Hematopoietic multipotent progenitor cell (in vitro differentiated cells): ENCODE data around the gene GAMT. TPM values are rescaled to one million over a fixed set of nuclear protein-coding genes. Genes with fewer than 3 reads are reported as not detected.

Experiments used
- DNase-seq, 3 donors: peaks; one replicate each; pipeline ENCODE4 v3.0.0-alpha.2; 2011 to 2015; ENCODE audit warnings: low read depth in 2 of 3, low spot score in 2 of 3
- total RNA-seq: library from RNA; depleted of rRNA; stranded (reverse); fragments of >200 nt; gene quantifications from one replicate; pipeline ENCODE4 v1.2.3, GENCODE V29; 2012

GAMT gene
- total RNA-seq, 1 donor: 32.0 TPM

GRCh38 chr19:1434040-1434366, 32.7 kb upstream of the GAMT start:
- DNase-seq: no peak

- DNase-seq: no peak
Observed at GRCh38 chr19:1433119-1434039, 32.0 kb upstream of the GAMT start.

GRCh38 chr19:1432507-1432887, 31.2 kb upstream of the GAMT start:
- DNase-seq: no peak

GRCh38 chr19:1431759-1432506, 30.6 kb upstream of the GAMT start:
- DNase-seq: no peak

GRCh38 chr19:1430246-1430645, 28.9 kb upstream of the GAMT start:
- no peak for DNase-seq

- DNase-seq: no peak
Observed at GRCh38 chr19:1429750-1430149, 28.4 kb upstream of the GAMT start.

- no peak for DNase-seq
Observed at GRCh38 chr19:1428738-1429391, 27.5 kb upstream of the GAMT start.

GRCh38 chr19:1427221-1427920, 26.0 kb upstream of the GAMT start:
- no peak for DNase-seq

- no peak for DNase-seq
Observed at GRCh38 chr19:1426736-1427135, 25.4 kb upstream of the GAMT start.

GRCh38 chr19:1425902-1426301, 24.6 kb upstream of the GAMT start:
- no peak for DNase-seq

- DNase-seq: no peak
Observed at GRCh38 chr19:1425102-1425837, 23.9 kb upstream of the GAMT start.

GRCh38 chr19:1424192-1424955, 23.0 kb upstream of the GAMT start:
- DNase-seq: no peak

GRCh38 chr19:1423436-1424191, 22.3 kb upstream of the GAMT start:
- DNase-seq: no peak

GRCh38 chr19:1422943-1423342, 21.6 kb upstream of the GAMT start:
- no peak for DNase-seq

GRCh38 chr19:1422360-1422759, 21.0 kb upstream of the GAMT start:
- no peak for DNase-seq

GRCh38 chr19:1421958-1422305, 20.6 kb upstream of the GAMT start:
- DNase-seq: no peak

GRCh38 chr19:1421218-1421957, 20.0 kb upstream of the GAMT start:
- no peak for DNase-seq

- no peak for DNase-seq
Observed at GRCh38 chr19:1420590-1420989, 19.2 kb upstream of the GAMT start.
